HG03558 (cell line): ENCODE measurements around the gene DNAH14.
"Not testable (repeated sequence)": the region's sequence is repeated elsewhere in the genome, so short reads cannot be mapped to it uniquely, and the experiment has no call there.

ENCODE experiments used
- ATAC-seq: cut with Tn5 transposase; IDR thresholded peaks from one replicate; pipeline ENCODE4 v1.9.1; 2021; ENCODE audit warnings: moderate number of reproducible peaks; ENCODE audit not compliant: unreplicated experiment; ENCODE audit errors: extremely low read depth

DNAH14 gene

DNA sequence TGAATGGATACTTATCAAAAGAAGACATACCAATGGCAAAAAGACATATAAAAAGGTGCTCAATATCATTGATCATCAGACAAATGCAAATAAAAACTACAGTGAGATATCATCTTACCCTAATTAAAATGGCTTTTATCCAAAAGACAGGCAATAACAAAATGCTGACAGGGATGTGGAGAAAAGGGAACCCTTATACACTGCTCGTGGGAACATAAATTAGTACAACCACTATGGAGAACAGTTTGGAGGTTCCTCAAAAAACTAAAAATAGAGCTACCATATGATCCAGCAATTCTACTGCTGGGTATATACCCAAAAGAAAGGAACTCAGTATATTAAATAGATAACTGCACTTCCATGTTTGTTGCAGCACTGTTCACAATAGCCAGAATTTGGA is 400.5 kb downstream of the DNAH14 start:
- not testable (repeated sequence) for ATAC-seq

DNA sequence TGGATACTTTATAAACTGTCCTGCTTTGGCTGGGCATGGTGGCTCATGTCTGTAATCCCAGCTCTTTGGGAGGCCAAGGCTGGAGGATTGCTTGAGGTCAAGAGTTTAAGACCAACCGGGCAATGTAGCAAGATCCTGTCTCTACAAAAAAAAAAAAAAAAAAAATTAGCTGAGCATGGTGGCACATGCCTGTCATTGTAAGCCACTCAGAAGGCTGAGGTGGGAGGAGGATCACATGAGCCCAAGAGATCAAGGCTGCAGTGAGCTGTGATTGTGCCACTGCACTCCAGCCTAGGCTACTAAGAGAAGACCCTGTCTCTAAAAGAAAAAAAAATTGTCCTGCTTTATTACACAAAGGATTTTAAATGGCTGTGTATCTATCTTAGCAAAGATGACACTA is 403.2 kb downstream of the DNAH14 start:
- ATAC-seq, result no peak

GRCh38 chr1:225335098-225335778 is 405.8 kb downstream of the DNAH14 start:
- not testable (repeated sequence) for ATAC-seq

- ATAC-seq, result no peak
Observed at GRCh38 chr1:225338545-225338944, 409.1 kb downstream of the DNAH14 start.

DNA sequence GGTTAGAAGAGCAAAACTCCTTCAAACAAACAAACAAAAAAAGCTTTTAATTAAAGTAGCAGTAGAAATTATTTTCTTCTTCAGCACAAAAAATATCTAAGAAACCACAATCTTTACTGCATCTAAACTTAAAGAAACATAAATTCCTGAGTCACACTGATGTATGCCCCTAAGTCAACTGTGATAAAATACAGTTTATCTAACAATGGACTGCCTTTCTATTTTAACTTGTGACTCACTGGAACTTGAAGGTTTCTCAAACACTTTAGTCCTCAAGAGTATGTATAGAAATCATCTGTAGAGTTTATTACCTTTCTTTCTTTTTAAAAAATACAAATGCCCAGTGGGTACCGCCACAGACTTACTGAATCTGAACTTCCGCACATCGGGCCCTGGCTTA is 412.2 kb downstream of the DNAH14 start:
- ATAC-seq, result no peak

GRCh38 chr1:225342695-225343094 is 413.2 kb downstream of the DNAH14 start:
- ATAC-seq, result no peak

GRCh38 chr1:225343618-225344017 is 414.1 kb downstream of the DNAH14 start:
- ATAC-seq, result no peak

GRCh38 chr1:225347123-225347683 is 417.7 kb downstream of the DNAH14 start:
- no peak for ATAC-seq

DNA sequence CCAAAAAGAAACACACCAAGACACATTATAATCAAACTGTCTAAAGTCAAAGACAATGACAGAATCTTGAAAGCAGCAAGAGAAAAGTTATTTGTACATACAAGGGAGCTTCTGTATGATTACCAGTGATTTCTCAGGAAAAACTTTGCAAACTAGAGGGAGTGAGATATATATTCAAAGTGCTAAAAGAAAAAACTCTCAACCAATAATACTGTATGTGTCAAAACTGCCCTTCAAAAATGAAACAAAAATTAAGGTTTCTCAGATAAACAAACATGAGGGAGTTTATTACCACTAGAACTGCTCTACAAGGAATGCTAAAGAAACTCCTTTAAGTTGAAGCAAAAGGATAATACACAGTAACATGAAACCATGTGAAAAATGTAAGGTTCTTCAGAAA is 418.9 kb downstream of the DNAH14 start:
- ATAC-seq, result no peak

DNA sequence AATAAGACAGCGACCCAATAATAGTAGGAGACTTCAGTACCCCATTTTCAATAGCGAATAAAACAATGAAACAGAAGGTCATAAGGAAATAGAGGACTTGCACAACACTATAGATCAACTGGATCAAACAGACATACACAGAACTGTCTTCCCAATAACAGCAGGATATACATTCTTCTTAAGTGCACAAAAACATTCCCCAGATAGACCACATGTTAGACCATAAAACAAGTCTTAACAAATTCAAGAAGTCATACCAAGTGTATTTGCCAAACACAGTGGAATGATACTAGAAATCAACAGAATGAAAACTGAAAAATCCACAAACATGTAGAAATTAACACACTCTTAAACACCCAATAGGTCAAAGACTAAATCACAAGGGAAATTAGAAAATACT is 420.4 kb downstream of the DNAH14 start:
- ATAC-seq, result no peak

GRCh38 chr1:225350872-225351271 is 421.4 kb downstream of the DNAH14 start:
- no peak for ATAC-seq

DNA sequence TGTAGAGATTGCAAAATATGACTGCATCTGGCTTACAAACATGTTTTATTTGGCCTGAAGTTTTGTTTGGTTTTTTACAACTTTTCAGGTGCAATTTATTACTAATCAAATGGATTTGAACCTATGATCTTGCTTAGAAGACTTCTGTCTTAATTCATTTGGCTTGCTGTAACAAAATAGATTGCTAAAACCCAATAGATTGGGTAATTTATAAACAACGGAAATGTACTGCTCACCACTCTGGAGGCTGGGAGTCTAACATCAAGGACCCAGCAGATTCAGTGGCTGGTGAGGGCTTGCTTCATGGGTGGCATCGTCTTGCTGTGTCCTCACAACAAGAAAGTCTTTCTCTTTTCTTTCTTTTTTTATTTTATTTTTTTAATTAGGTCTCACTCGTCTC is 425.4 kb downstream of the DNAH14 start:
- ATAC-seq, result no peak

- no peak for ATAC-seq
Observed at GRCh38 chr1:225355863-225356262, 426.4 kb downstream of the DNAH14 start.

DNA sequence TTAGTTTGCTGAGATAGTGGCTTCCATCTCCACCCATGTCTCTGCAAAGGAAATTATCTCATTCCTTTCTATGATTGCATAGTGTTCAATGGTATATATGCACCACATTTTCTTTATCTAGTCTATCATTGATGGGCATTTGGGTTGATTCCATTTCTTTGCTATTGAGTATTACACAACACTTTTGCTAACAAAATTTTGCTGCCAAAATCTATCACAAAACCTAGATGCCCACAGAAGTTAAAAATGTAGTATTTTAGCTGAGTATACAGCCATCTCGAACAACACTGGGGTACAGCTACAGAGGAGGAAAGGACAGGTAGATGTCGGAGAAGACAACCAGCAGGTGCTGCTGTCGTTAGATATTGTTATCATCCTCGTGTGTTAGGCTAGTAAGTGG is 430.6 kb downstream of the DNAH14 start:
- no peak for ATAC-seq

DNA sequence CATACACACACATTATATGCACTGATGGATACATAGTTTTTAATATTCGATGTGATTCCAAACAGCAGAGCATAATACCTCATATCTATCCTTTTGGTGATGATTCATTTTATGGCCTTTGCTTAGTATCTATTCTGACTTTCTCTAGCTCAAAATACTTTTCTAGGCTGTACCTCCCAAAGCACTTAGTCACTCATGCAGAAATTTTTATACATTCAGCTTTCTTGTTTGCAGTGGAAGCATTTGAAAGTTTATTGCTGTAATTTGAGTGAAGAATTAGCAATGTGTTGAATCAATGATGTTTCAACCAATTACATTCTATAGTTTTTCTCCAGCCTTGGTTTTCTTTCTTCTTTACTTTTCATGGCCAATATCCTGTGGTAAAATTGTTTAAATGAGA is 431.7 kb downstream of the DNAH14 start:
- ATAC-seq, result no peak

GRCh38 chr1:225362805-225363204 is 433.3 kb downstream of the DNAH14 start:
- no peak for ATAC-seq

DNA sequence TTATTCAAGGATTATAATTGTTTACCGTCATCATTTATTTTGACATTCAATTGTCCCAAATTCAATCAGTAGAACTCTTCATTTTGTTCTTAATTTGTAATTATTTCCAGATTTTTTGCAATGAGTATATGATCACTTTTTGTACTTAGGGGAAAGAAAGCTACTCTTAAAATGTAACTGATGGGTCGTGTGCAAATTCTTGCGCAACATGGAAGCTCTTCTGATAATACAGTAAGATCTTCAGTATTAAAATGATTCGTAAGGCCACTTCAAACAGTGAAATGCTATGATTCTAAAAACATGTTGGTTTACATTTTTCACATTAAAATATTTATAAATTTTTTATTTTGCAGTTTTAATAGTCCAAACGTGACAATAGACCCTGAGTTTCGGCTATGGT is 435.0 kb downstream of the DNAH14 start:
- ATAC-seq, result no peak

DNA sequence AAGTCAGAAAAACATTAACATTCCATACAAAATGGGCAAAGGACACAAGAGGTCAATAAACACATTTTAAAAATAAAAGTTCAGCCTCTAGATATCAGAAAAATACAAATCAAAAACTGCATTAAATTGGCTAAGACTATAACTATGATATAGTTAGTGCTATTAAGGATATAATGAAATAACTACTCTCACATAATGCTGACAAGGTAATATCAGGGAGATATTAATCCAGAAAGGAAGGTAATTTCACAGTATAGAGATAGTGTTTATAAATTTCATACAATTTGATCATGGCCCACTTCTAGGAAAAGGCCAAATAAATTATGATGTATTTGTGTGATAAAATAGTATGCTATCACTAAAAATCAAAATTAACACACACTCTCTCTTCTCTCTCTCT is 436.5 kb downstream of the DNAH14 start:
- no peak for ATAC-seq

DNA sequence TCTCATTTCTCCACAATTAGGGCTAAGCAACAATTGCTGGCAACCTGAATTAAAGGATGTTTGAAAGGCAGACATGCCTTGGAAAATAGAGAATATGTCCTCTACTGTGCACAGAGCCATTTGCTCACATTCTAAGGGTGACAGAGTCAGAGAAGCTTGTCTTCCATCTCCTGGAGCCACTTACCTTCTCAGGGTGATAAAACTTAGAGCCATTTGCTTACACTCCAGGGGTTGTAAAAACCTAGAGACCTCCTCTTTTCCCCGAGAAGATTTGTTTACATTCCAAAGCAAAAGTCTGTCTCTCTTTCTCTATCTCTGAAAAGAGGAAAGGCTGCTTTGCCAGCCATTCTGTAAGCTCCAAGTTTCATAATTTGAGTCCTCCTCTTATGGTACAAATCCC is 437.1 kb downstream of the DNAH14 start:
- no peak for ATAC-seq

DNA sequence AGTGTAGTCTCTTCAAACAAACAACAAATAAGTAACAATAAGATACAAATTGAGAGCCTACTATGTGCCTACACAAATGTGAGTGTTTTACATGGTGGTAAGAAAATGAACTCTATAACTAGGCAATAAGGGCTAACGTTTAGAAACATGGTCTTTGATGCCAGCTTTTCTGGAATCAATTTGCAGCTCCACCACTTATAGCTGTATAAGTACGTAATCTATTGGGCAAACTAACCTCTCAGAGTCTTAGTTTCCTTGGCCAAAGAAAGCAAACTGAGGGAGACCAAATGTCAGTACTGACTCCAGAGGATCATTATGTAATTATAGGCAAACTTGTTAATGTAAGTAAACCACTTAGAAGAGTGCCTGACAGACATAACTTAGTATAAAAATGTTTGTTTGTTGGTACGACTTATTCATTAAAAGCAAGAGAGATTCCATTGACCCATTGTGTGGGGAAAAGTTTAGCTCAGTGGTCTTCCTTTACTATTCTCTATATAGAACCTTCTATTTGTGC is 438.6 kb downstream of the DNAH14 start:
- ATAC-seq, result no peak

DNA sequence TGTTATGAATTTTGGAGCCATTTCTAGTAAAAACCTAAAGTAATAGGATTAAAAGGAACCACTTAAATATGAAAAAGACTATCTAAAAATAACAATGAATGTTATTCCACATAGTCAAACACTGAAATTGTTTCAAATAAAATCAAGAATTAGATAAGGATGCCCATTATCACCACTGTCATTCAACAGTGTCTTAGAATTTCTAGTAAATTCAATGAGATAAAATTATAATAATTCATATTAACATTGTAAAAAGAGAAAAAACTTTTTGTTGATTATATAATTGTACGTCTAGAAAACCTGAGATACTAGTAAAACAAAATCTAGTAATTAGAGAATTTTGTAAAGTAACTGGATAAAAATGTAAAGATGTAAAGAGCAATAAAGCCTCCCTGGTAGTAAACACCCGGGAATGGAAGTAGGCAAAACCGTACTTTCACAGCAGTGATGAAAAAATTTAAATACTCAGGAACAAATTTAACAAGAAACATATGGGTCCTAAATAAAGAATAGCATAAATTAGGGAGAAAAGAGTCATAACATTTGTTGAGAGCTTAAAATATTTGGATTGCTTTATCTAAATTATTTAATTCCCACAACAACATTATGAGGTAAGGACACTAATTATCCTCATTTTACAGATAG is 442.0 kb downstream of the DNAH14 start:
- no peak for ATAC-seq

- no peak for ATAC-seq
Observed at GRCh38 chr1:225373155-225373554, 443.7 kb downstream of the DNAH14 start.
